Thoracic aorta (tissue), 2 donors: ENCODE data around the gene ERG. TPM values are rescaled to one million over a fixed set of nuclear protein-coding genes. Genes with fewer than 3 reads are reported as not detected.

ENCODE experiments used
- ATAC-seq: fragments of 150-250 bp; one replicate; pipeline ENCODE4 v1.8.0; 2017; ENCODE audit warnings: low read depth; ENCODE audit not compliant: insufficient number of reproducible peaks, low FRiP score
- DNase-seq: peaks from one replicate; pipeline ENCODE4 v3.0.0-alpha.2; 2020; ENCODE audit warnings: low spot score
- H3K27ac ChIP-seq, 2 donors: fragments of 200-600 bp; sonication (generic); 1 replicate in 1 of 2; 2 replicates in 1 of 2; pipeline ENCODE4 v1.5.1; 2016; ENCODE audit warnings: mild to moderate bottlenecking in 2 of 2, moderate library complexity in 2 of 2
- H3K27me3 ChIP-seq: fragments of 200-600 bp; sonication (generic); replicated peaks from 2 replicates; pipeline ENCODE4 v1.6.0; 2016; ENCODE audit warnings: mild to moderate bottlenecking; ENCODE audit not compliant: insufficient read depth
- H3K36me3 ChIP-seq: fragments of 200-600 bp; sonication (generic); one replicate; pipeline ENCODE4 v1.5.1; 2016
- H3K4me1 ChIP-seq, 2 donors: fragments of 200-600 bp; sonication (generic); 1 replicate in 1 of 2; 2 replicates in 1 of 2; pipeline versions ENCODE4 v1.5.1 to v1.6.0; 2016; ENCODE audit warnings: low read depth in 2 of 2, mild to moderate bottlenecking in 1 of 2; ENCODE audit not compliant: control insufficient read depth in 1 of 2
- H3K4me3 ChIP-seq: fragments of 200-600 bp; sonication (generic); 2 replicates; pipeline ENCODE4 v1.5.1; 2016; ENCODE audit warnings: mild to moderate bottlenecking
- H3K9me3 ChIP-seq: fragments of 200-600 bp; sonication (generic); 2 replicates; pipeline ENCODE4 v1.5.1; 2016
- CTCF ChIP-seq: fragments of 200-600 bp; sonication (generic); IDR thresholded peaks from one replicate; pipeline ENCODE4 v1.5.1; 2019; ENCODE audit warnings: antibody characterized with exemption
- total RNA-seq, 2 donors: library from RNA; depleted of rRNA; stranded (reverse); fragments of >200 nt; gene quantifications; one replicate each; pipeline versions ENCODE4 v1.1.0 to v1.2.3, GENCODE V29; 2016

ERG gene
- total RNA-seq, 2 donors from 2014 or later = 40.2 to 177 TPM

- Histone ChIP-seq H3K4me3 (peak overlapping the region; percentile 70), H3K9me3 (no peaks in the 10 kb centered on the region), H3K4me1 (peaks cover 9 to 47% of the 10 kb centered on the region in 2 donors), H3K27ac (peak overlapping the region; percentile 27 to 87), H3K36me3 (no peaks in the 10 kb centered on the region), H3K27me3 (no peaks in the 10 kb centered on the region)
- TF ChIP-seq CTCF = no peak
- DNase-seq (no peak), ATAC-seq (no peak)
Observed at GRCh38 chr21:38506661-38507281, 8.5 kb upstream of the ERG start.

GRCh38 chr21:38505654-38506523 lies 7.6 kb upstream of the ERG start:
- no peak for ATAC-seq
- peaks cover 9 to 53% of the 10 kb centered on the region in 2 donors for H3K4me1 ChIP-seq
- no peaks in the 10 kb centered on the region for H3K36me3 ChIP-seq
- peak overlapping the region; percentile 70 for H3K4me3 ChIP-seq
- peak overlapping the region; percentile 86 to 87 for H3K27ac ChIP-seq
- no peaks in the 10 kb centered on the region for H3K9me3 ChIP-seq
- peak; percentile 75 for TF ChIP-seq CTCF
- no peak for DNase-seq
- H3K27me3 ChIP-seq = no peaks in the 10 kb centered on the region

GRCh38 chr21:38504066-38504465 lies 5.8 kb upstream of the ERG start:
- peak overlapping the region; percentile 86 to 87 for H3K27ac ChIP-seq

GRCh38 chr21:38503583-38503982 lies 5.3 kb upstream of the ERG start:
- Histone ChIP-seq H3K27ac (peak overlapping the region; percentile 86 to 87), H3K4me3 (peak overlapping the region; percentile 70), H3K4me1 (peaks cover 19 to 76% of the 10 kb centered on the region in 2 donors), H3K9me3 (no peaks in the 10 kb centered on the region), H3K36me3 (no peaks in the 10 kb centered on the region), H3K27me3 (no peaks in the 10 kb centered on the region)
- no peak for TF ChIP-seq CTCF
- ATAC-seq (peak; percentile 23), DNase-seq (no peak)

More at GRCh38 chr21:38504066-38504465, 5.8 kb upstream of the ERG start:
- no peak for ATAC-seq
- DNase-seq = no peak
- H3K36me3 ChIP-seq = no peaks in the 10 kb centered on the region
- no peaks in the 10 kb centered on the region for H3K9me3 ChIP-seq
- H3K4me3 ChIP-seq = peak overlapping the region; percentile 70
- TF ChIP-seq CTCF = no peak
- H3K4me1 ChIP-seq = peaks cover 14 to 71% of the 10 kb centered on the region in 2 donors
- H3K27me3 ChIP-seq = no peaks in the 10 kb centered on the region

GRCh38 chr21:38500073-38500472 lies 1.8 kb upstream of the ERG start:
- H3K4me3 ChIP-seq = peak overlapping the region; percentile 17
- no peaks in the 10 kb centered on the region for H3K27me3 ChIP-seq
- peak overlapping the region; percentile 78 to 80 for H3K27ac ChIP-seq
- peaks cover 36 to 86% of the 10 kb centered on the region in 2 donors for H3K4me1 ChIP-seq
- H3K36me3 ChIP-seq = no peaks in the 10 kb centered on the region
- H3K9me3 ChIP-seq = no peaks in the 10 kb centered on the region
- ATAC-seq (no peak), DNase-seq (no peak)
- TF ChIP-seq CTCF = no peak
